NCI-H2107 treated with DMSO at 0.1 percent for 48 hours (cell line): ENCODE measurements around the gene PLOD2.

Source experiments
- DNase-seq: peaks from one replicate; lab custom pipeline; 2025; ENCODE audit not compliant: unreplicated experiment; lab: John Stamatoyannopoulos, UW

The PLOD2 gene

GRCh38 chr3:146166826-146167225 lies 5.8 kb upstream of the PLOD2 start:
- no peak for DNase-seq

GRCh38 chr3:146166415-146166821 lies 5.4 kb upstream of the PLOD2 start:
- no peak for DNase-seq

GRCh38 chr3:146165877-146166276 lies 4.9 kb upstream of the PLOD2 start:
- no peak for DNase-seq

GRCh38 chr3:146164971-146165769 lies 4.2 kb upstream of the PLOD2 start:
- no peak for DNase-seq

- no peak for DNase-seq
These were observed 3.5 kb upstream of the PLOD2 start for GRCh38 chr3:146164506-146164905.

- no peak for DNase-seq
These were observed 3.1 kb upstream of the PLOD2 start for GRCh38 chr3:146164071-146164470.

- DNase-seq, result no peak
These were observed 2.6 kb upstream of the PLOD2 start for GRCh38 chr3:146163584-146163983.

GRCh38 chr3:146162561-146162960 lies 1.6 kb upstream of the PLOD2 start:
- no peak for DNase-seq

GRCh38 chr3:146161663-146162002 lies 649 bp upstream of the PLOD2 start:
- peak; percentile 72 for DNase-seq

GRCh38 chr3:146160321-146160963 lies 542 bp downstream of the PLOD2 start:
- DNase-seq, result peak; percentile 85

GRCh38 chr3:146159616-146160320 lies 1.2 kb downstream of the PLOD2 start:
- peak; percentile 59 for DNase-seq

GRCh38 chr3:146159037-146159436 lies 1.9 kb downstream of the PLOD2 start:
- DNase-seq, result no peak

- DNase-seq, result peak; percentile 75
These were observed 3.5 kb downstream of the PLOD2 start for GRCh38 chr3:146157325-146158060.

- DNase-seq, result peak; percentile 75
These were observed 4.2 kb downstream of the PLOD2 start for GRCh38 chr3:146156666-146157314.

GRCh38 chr3:146156095-146156494 lies 4.9 kb downstream of the PLOD2 start:
- DNase-seq, result peak; percentile 23

- no peak for DNase-seq
These were observed 6.0 kb downstream of the PLOD2 start for GRCh38 chr3:146154995-146155394.

GRCh38 chr3:146154316-146154715 lies 6.7 kb downstream of the PLOD2 start:
- DNase-seq, result no peak

- DNase-seq, result no peak
These were observed 7.6 kb downstream of the PLOD2 start for GRCh38 chr3:146153429-146153828.

- no peak for DNase-seq
These were observed 8.2 kb downstream of the PLOD2 start for GRCh38 chr3:146152834-146153233.

- DNase-seq, result no peak
These were observed 12.5 kb downstream of the PLOD2 start for GRCh38 chr3:146148468-146148931.

GRCh38 chr3:146145642-146146041 lies 15.3 kb downstream of the PLOD2 start:
- DNase-seq, result no peak
